T-helper 22 cell (primary cell): Measurements from ENCODE around the gene CPEB3.
"Not testable (repeated sequence)": the region's sequence is repeated elsewhere in the genome, so short reads cannot be mapped to it uniquely, and the experiment has no call there.

ENCODE experiments used
- DNase-seq: peaks from one replicate; pipeline ENCODE4 v3.0.0-alpha.2; 2020; ENCODE audit warnings: low read depth

The CPEB3 gene

DNA sequence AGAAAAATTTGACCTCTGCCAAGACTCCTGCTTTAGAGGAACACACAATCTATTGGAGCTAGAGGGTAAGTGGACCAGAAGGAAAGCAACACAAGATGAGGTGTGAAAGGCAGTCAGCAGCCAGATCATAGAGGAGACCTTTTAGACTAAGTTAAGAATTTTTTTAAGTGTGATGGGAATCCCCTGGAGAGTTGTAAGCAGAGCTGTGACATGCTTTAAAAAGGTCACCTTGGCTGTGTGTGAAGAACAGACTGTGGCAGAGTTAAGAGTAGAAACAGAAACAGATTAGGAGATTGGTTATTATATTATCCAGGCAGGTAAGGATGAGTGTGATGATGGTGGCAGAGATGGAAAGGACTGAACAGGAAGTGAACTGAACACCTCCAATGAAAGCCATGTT lies 23.5 kb downstream of the CPEB3 start:
- DNase-seq = no peak

GRCh38 chr10:92265687-92266258 lies 25.1 kb downstream of the CPEB3 start:
- no peak for DNase-seq

DNA sequence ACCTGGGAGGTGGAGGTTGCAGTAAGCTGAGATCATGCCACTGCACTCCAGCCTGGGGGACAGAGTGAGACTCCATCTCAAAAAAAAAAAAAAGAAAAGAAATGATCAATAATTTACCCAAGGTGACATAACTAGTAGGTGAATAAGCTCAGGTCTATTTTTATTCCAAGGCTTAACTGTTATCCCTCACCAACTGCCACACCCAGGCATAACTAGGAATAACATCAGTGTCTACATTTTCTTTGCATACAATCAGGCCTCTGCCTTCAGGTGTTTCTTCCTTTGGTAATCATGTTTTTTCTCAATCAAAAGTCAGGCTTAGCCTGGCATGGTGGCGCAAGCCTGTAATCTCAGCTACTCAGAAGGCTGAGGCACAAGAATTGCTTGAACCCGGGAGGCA lies 26.6 kb downstream of the CPEB3 start:
- no peak for DNase-seq

- DNase-seq = no peak
Observed at GRCh38 chr10:92263396-92263795, 27.5 kb downstream of the CPEB3 start.

GRCh38 chr10:92248566-92248965 lies 42.3 kb downstream of the CPEB3 start:
- DNase-seq = no peak

- DNase-seq = no peak
Observed at GRCh38 chr10:92244796-92245195, 46.1 kb downstream of the CPEB3 start.

GRCh38 chr10:92242910-92243671 lies 47.8 kb downstream of the CPEB3 start:
- no peak for DNase-seq

GRCh38 chr10:92242380-92242779 lies 48.5 kb downstream of the CPEB3 start:
- no peak for DNase-seq

GRCh38 chr10:92241501-92241900 lies 49.4 kb downstream of the CPEB3 start:
- DNase-seq = no peak

DNA sequence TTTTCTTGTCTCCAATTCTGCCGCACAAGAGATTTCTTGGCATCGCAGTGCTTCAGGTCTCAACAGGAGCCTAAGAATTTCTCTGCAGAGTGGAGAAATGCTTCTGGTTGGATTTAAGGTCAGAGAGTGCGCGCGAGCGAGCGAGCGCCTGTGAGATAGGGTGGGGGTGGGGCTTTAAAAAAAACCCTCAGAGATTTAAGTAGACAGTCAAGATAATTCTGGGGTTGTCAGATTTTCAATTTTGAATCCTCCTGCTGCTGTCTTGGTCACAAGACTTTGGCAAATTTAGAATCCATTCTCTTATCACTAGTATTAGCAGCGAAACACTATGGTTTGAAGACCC lies 49.7 kb downstream of the CPEB3 start:
- no peak for DNase-seq

GRCh38 chr10:92240289-92241157 lies 50.4 kb downstream of the CPEB3 start:
- DNase-seq = peak; percentile 9

DNA sequence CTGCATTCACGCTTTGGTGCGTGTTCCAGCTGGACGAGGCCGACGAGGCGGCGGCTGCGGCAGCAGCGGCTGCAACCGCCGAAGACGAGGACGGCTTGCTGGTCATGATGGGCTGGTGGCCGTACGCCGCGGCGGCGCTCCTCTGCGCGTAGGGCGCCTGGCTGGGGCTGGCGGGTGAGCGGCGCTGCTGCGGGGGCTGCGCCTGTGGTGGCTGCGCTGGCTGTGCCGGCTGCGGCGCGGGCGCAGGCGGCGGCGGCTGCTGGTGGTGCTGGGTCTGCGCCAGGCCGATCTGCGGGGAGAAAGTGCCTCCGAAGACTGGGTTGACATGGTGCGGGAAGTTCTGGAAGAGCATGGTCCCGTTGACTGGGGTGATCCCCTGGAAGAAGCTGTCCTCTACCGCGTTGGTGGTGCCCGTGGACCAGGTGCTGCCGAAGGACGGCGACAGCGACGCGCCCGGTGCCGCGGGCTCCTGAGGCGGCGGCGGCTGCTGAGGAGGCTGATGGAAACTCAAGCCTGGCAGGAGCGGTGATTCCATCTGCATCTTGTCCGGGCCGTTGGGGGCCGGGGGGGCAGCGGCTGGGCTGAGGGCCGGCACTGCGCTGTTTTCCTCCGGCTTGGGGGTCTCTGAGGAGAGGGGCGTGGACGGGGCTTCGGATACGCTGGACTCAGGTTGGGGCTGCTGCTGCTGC lies 51.1 kb downstream of the CPEB3 start:
- DNase-seq = no peak

GRCh38 chr10:92239151-92239599 lies 51.7 kb downstream of the CPEB3 start:
- no peak for DNase-seq

- no peak for DNase-seq
Observed at GRCh38 chr10:92238586-92239098, 52.2 kb downstream of the CPEB3 start.

DNA sequence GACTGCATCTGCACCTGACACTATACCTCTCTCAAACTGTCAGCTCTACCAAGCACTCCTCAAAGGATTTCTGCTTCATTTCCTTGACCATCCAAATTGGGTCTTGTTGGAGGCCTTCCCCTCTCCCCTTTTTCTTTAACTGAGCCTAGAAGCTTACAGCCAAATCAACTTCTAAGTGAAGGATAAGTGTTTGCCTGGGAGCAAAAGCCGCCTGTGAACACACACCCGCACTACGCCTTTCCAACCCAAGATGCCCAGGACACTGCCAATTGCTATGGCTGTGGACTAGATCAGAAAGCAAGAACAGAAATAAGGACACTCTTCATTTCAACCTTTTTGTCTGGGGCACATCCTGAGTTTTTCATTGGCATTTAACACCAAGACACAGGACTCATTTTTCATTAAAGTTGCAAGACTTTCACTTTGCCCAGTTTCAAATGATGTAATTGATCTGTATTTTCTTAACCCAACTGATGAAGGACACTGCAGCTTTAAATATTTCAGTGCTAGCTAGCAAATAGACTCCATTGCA lies 52.8 kb downstream of the CPEB3 start:
- DNase-seq = no peak

- no peak for DNase-seq
Observed at GRCh38 chr10:92231196-92231595, 59.7 kb downstream of the CPEB3 start.

- no peak for DNase-seq
Observed at GRCh38 chr10:92222603-92223262, 68.1 kb downstream of the CPEB3 start.

GRCh38 chr10:92219559-92219958 lies 71.3 kb downstream of the CPEB3 start:
- no peak for DNase-seq

GRCh38 chr10:92218569-92218968 lies 72.3 kb downstream of the CPEB3 start:
- DNase-seq = no peak

DNA sequence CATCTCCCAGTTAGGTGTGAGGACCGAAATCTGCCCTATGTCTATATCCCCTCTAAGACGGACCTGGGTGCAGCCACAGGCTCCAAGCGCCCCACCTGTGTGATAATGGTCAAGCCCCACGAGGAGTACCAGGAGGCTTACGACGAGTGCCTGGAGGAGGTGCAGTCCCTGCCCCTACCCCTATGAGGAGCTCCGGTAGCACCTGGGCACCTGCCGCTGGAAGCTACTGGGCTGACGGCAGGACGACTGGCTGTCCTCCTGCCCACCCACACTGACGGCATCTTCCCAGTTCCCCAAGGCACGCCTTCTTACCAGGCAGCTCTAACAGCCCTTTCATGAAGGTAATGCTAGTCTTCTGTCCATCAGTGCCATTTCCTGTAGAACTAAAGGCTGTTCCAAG lies 74.3 kb downstream of the CPEB3 start:
- DNase-seq = not testable (repeated sequence)

GRCh38 chr10:92215222-92215621 lies 75.7 kb downstream of the CPEB3 start:
- DNase-seq = not testable (repeated sequence)
